Hepatocyte (in vitro differentiated cells): Measurements from ENCODE around the gene PMIS2. TPM values are rescaled to one million over a fixed set of nuclear protein-coding genes. Genes with fewer than 3 reads are reported as not detected.

ENCODE experiments used
- DNase-seq: peaks from one replicate; pipeline ENCODE4 v3.0.0-alpha.2; 2016; ENCODE audit warnings: low spot score
- H2AFZ ChIP-seq: fragments of 200-600 bp; sonication (generic); 2 replicates; pipeline ENCODE4 v1.6.0; 2016; ENCODE audit warnings: antibody characterized with exemption, mild to moderate bottlenecking
- H3K27ac ChIP-seq: fragments of 200-600 bp; sonication (generic); 2 replicates; pipeline ENCODE4 v1.5.1; 2016; ENCODE audit warnings: mild to moderate bottlenecking
- H3K27me3 ChIP-seq: fragments of 200-600 bp; sonication (generic); 2 replicates; pipeline ENCODE4 v1.6.1; 2016
- H3K36me3 ChIP-seq: fragments of 200-600 bp; sonication (generic); replicated peaks from 2 replicates; pipeline ENCODE4 v1.5.1; 2016; ENCODE audit warnings: low read depth; ENCODE audit not compliant: insufficient read depth
- H3K4me1 ChIP-seq: fragments of 200-600 bp; sonication (generic); 2 replicates; pipeline ENCODE4 v1.5.1; 2016; ENCODE audit warnings: mild to moderate bottlenecking, moderate library complexity; ENCODE audit not compliant: insufficient read depth
- H3K4me2 ChIP-seq: fragments of 200-600 bp; sonication (generic); 2 replicates; pipeline ENCODE4 v1.6.0; 2016
- H3K4me3 ChIP-seq: fragments of 200-600 bp; sonication (generic); 2 replicates; pipeline ENCODE4 v1.5.1; 2016; ENCODE audit warnings: mild to moderate bottlenecking
- H3K79me2 ChIP-seq: fragments of 200-600 bp; sonication (generic); 2 replicates; pipeline ENCODE4 v1.6.0; 2017; ENCODE audit warnings: mild to moderate bottlenecking
- H3K9me2 ChIP-seq: fragments of 200-600 bp; sonication (generic); replicated peaks from 2 replicates; pipeline ENCODE4 v1.6.0; 2017; ENCODE audit warnings: mild to moderate bottlenecking; ENCODE audit not compliant: insufficient read depth
- H3K9me3 ChIP-seq: fragments of 200-600 bp; sonication (generic); 2 replicates; pipeline ENCODE4 v1.5.1; 2016; ENCODE audit warnings: low read depth, mild to moderate bottlenecking
- H4K20me1 ChIP-seq: fragments of 200-600 bp; sonication (generic); 2 replicates; pipeline ENCODE4 v1.6.0; 2016; ENCODE audit warnings: mild to moderate bottlenecking; ENCODE audit not compliant: insufficient read depth, poor library complexity, severe bottlenecking
- CTCF ChIP-seq: fragments of 200-600 bp; sonication (generic); IDR thresholded peaks from 2 replicates; pipeline ENCODE4 v1.5.1; 2016; ENCODE audit warnings: antibody characterized with exemption, mild to moderate bottlenecking; ENCODE audit not compliant: poor library complexity
- EZH2 ChIP-seq: fragments of 200-600 bp; sonication (generic); IDR thresholded peaks from 2 replicates; pipeline ENCODE4 v1.6.1; 2016; ENCODE audit warnings: antibody characterized with exemption, mild to moderate bottlenecking, borderline replicate concordance
- EZH2phosphoT487 ChIP-seq: fragments of 200-600 bp; sonication (generic); IDR thresholded peaks from one replicate; pipeline ENCODE4 v1.6.1; 2018; ENCODE audit warnings: antibody characterized with exemption, mild to moderate bottlenecking, low read depth, moderate library complexity; ENCODE audit not compliant: unreplicated experiment, severe bottlenecking
- WGBS: methylation state at CpG from one replicate; pipeline ENCODE4 v1.1.6; 2016; ENCODE audit warnings: low lambda C conversion rate; ENCODE audit errors: missing lambda C conversion rate; 5-methylcytosine and 5-hydroxymethylcytosine counted together
- polyA plus RNA-seq: library from polyadenylated mRNA; unstranded; fragments of >200 nt; fragmentation: Nextera tagmentation; extraction: Ambion mirVana; gene quantifications from 2 replicates; pipeline ENCODE4 v1.2.1, GENCODE V29; 2016
- total RNA-seq: library from RNA; depleted of rRNA; stranded (reverse); fragments of >200 nt; gene quantifications from 2 replicates; pipeline ENCODE4 v1.2.3, GENCODE V29; 2014

The PMIS2 gene
- total and polyA plus RNA-seq, 2 experiments from 2014 or later = not detected

- no peak overlapping the region for H3K4me2 ChIP-seq
Observed at GRCh38 chr19:35561436-35561835, 24.5 kb upstream of the PMIS2 start.

GRCh38 chr19:35562336-35562735, 23.6 kb upstream of the PMIS2 start:
- no peak for DNase-seq
- Histone ChIP-seq H3K9me2 (no peaks in the 10 kb centered on the region), H3K4me3 (no peak overlapping the region), H3K27me3 (peaks cover 13% of the 10 kb centered on the region), H4K20me1 (no peaks in the 10 kb centered on the region), H3K9me3 (no peaks in the 10 kb centered on the region), H3K4me2 (no peak overlapping the region), H3K79me2 (no peaks in the 10 kb centered on the region), H3K4me1 (peaks cover 3% of the 10 kb centered on the region), H3K36me3 (no peaks in the 10 kb centered on the region), H2AFZ (no peak overlapping the region), H3K27ac (no peak overlapping the region)
- no peak for TF ChIP-seq EZH2
- TF ChIP-seq CTCF = no peak
- no peak for TF ChIP-seq EZH2phosphoT487
- WGBS = 72% methylated on average over 16 of the region's 17 CpGs

More at GRCh38 chr19:35561436-35561835, 24.5 kb upstream of the PMIS2 start:
- WGBS = 86% methylated on average over 6 of the region's 6 CpGs
- H3K27me3 ChIP-seq = peaks cover 13% of the 10 kb centered on the region
- no peak overlapping the region for H2AFZ ChIP-seq
- H3K4me1 ChIP-seq = peaks cover 3% of the 10 kb centered on the region
- DNase-seq = no peak
- H3K4me3 ChIP-seq = no peak overlapping the region
- H4K20me1 ChIP-seq = no peaks in the 10 kb centered on the region
- no peak overlapping the region for H3K27ac ChIP-seq
- TF ChIP-seq CTCF = no peak
- H3K79me2 ChIP-seq = no peaks in the 10 kb centered on the region
- H3K9me2 ChIP-seq = no peaks in the 10 kb centered on the region
- H3K9me3 ChIP-seq = no peaks in the 10 kb centered on the region
- H3K36me3 ChIP-seq = no peaks in the 10 kb centered on the region

- Histone ChIP-seq H3K27ac (no peak overlapping the region), H3K4me1 (peaks cover 2% of the 10 kb centered on the region), H3K9me3 (no peaks in the 10 kb centered on the region), H3K9me2 (no peaks in the 10 kb centered on the region), H3K4me3 (no peak overlapping the region), H2AFZ (no peak overlapping the region), H3K4me2 (no peak overlapping the region), H3K36me3 (no peaks in the 10 kb centered on the region), H3K27me3 (peaks cover 13% of the 10 kb centered on the region), H3K79me2 (no peaks in the 10 kb centered on the region), H4K20me1 (no peaks in the 10 kb centered on the region)
- no CpG with 5 or more reads among the region's 2 CpGs for WGBS
- TF ChIP-seq CTCF (no peak), EZH2 (no peak), EZH2phosphoT487 (no peak)
- DNase-seq = no peak
Observed at GRCh38 chr19:35562776-35563175, 23.2 kb upstream of the PMIS2 start.
